Colonic mucosa (tissue), 4 donors: ENCODE measurements around the gene PGRMC1. TPM values are rescaled to one million over a fixed set of nuclear protein-coding genes. Genes with fewer than 3 reads are reported as not detected.

Experiments
- DNase-seq: peaks from one replicate; pipeline ENCODE4 v3.0.0-alpha.2; 2020
- H3K27ac ChIP-seq: fragments of 200-600 bp; one replicate; pipeline ENCODE4 v1.8.0; 2021
- H3K27me3 ChIP-seq: fragments of 200-600 bp; one replicate; pipeline ENCODE4 v1.8.0; 2021
- H3K36me3 ChIP-seq: fragments of 200-600 bp; one replicate; pipeline ENCODE4 v1.8.0; 2021
- H3K4me1 ChIP-seq: fragments of 200-600 bp; one replicate; pipeline ENCODE4 v1.8.0; 2021; ENCODE audit warnings: mild to moderate bottlenecking
- H3K4me3 ChIP-seq: fragments of 200-600 bp; one replicate; pipeline ENCODE4 v1.8.0; 2021
- H3K9ac ChIP-seq, 2 donors: one replicate each; pipeline ENCODE4 v1.7.0; 2013; ENCODE audit warnings: control low read depth in 2 of 2, low read depth in 2 of 2, low read length in 2 of 2
- H3K9me3 ChIP-seq: fragments of 200-600 bp; one replicate; pipeline ENCODE4 v1.8.0; 2021
- intact Hi-C: fragments of 100-400 bp; cut with DNase I; formaldehyde crosslinking; loops from one replicate; pipeline ENCODE4 v1.14.1; 2022
- total RNA-seq, 2 donors: library from RNA; stranded (reverse); fragmentation: NEBNext Ultra II Directional in 1 of 2; extraction: Animal tissue kit (Norgen Biotek cat#: 25700) in 1 of 2; gene quantifications; one replicate each; pipeline ENCODE4 v1.2.1, GENCODE V29; 2021
- TF ChIP-seq, protein P1 (sequence below): fragments of 200-600 bp; IDR thresholded peaks from one replicate; pipeline ENCODE4 v1.8.0; 2022; ENCODE audit warnings: antibody characterized with exemption, mild to moderate bottlenecking
- donor health status: healthy.
- donor health status: DM: no; HTN: no; CAD: no.
- donor health status: DM: no; HTN: no; CAD: no.

PGRMC1 gene
- total RNA-seq, 2 donors from 2014 or later = 105 to 132 TPM

DNA sequence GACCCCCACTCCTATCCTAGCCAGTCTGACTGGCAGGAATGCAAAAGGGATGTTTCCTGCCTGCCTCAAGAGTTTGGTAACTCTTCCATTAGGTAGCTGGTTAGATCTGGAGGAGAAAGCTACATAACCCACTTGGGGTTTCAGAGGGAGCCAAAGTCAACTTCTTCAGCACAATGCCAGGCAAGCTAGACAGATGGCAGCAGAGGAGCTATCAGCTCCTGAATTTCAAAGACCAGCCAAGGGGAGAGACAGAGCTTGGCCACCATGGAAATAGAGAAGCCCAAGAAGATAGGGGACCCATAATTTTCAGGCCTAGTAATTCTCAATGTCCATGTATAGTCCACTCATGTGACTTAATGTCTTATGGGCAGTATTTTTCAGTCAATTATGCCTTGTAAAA lies 56.4 kb downstream of the PGRMC1 start:
- intact Hi-C loops = no loop called here
- Histone ChIP-seq H3K27me3 (no peaks in the 10 kb centered on the region), H3K9me3 (no peaks in the 10 kb centered on the region), H3K27ac (no peak overlapping the region), H3K36me3 (no peaks in the 10 kb centered on the region), H3K4me1 (no peaks in the 10 kb centered on the region), H3K9ac (no peak overlapping the region), H3K4me3 (no peak overlapping the region)
- TF ChIP-seq, protein P1, sequence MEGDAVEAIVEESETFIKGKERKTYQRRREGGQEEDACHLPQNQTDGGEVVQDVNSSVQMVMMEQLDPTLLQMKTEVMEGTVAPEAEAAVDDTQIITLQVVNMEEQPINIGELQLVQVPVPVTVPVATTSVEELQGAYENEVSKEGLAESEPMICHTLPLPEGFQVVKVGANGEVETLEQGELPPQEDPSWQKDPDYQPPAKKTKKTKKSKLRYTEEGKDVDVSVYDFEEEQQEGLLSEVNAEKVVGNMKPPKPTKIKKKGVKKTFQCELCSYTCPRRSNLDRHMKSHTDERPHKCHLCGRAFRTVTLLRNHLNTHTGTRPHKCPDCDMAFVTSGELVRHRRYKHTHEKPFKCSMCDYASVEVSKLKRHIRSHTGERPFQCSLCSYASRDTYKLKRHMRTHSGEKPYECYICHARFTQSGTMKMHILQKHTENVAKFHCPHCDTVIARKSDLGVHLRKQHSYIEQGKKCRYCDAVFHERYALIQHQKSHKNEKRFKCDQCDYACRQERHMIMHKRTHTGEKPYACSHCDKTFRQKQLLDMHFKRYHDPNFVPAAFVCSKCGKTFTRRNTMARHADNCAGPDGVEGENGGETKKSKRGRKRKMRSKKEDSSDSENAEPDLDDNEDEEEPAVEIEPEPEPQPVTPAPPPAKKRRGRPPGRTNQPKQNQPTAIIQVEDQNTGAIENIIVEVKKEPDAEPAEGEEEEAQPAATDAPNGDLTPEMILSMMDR = no peak
- DNase-seq = no peak

Other genes starting within 250 kb of the PGRMC1 start
- gene CT47C1, start 163.3 kb upstream of the PGRMC1 start, total RNA-seq = not detected
- gene KIAA1210, start 108.5 kb upstream of the PGRMC1 start, total RNA-seq = not detected
- 10 to 100 TPM; 19.1 to 26.8 TPM for gene SLC25A43, start 163.1 kb downstream of the PGRMC1 start, total RNA-seq
- gene SLC25A5, start 232.2 kb downstream of the PGRMC1 start, total RNA-seq = 1,000 to 10,000 TPM; 1,091 to 1,162 TPM